Left lobe of liver (tissue), 2 donors: ENCODE measurements around the gene CDC42EP3. TPM values are rescaled to one million over a fixed set of nuclear protein-coding genes. Genes with fewer than 3 reads are reported as not detected.

Experiments used
- ATAC-seq: fragments of 200-7000 bp; cut with Tn5 transposase; one replicate; pipeline ENCODE4 v1.9.1; 2020; ENCODE audit warnings: mild to moderate bottlenecking, moderate library complexity
- DNase-seq: peaks from one replicate; pipeline ENCODE4 v3.0.0-alpha.2; 2020; ENCODE audit warnings: low spot score
- total RNA-seq: library from RNA; stranded (reverse); gene quantifications from one replicate; pipeline ENCODE4 v1.2.1, GENCODE V29; 2021
- donor health status: DM: no; HTN: no; CAD: no; lungs with moderate emphysema.
- donor health status: DM: no; HTN: yes; CAD: no.

CDC42EP3 gene, protein sequence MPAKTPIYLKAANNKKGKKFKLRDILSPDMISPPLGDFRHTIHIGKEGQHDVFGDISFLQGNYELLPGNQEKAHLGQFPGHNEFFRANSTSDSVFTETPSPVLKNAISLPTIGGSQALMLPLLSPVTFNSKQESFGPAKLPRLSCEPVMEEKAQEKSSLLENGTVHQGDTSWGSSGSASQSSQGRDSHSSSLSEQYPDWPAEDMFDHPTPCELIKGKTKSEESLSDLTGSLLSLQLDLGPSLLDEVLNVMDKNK
- 3.4 TPM for total RNA-seq

- ATAC-seq (peak; percentile 88), DNase-seq (peak; percentile 81)
Observed at GRCh38 chr2:37671009-37671815, at the start of gene CDC42EP3. CDC42EP3 (minus strand) TSS chr2:37671642; CDS start chr2:37646587, 25,055 bp downstream.

DNA sequence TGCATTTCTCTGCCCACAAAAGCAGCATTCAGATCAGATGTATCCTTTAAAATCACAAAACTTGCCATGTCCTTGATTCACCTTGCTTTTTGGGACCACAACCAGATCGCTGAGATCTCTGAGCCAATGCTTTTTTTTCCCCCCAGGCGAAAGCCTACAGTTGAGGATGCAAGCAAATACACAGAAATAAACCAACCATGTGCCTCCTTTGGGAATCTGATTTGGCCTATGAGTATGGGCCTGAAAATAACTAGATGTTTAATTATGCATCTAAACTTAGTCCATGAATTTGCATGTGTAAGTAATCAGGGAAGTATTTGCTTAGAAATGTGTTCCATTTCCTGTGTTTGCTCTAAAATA is 49.7 kb upstream of the CDC42EP3 start:
- no peak for DNase-seq
- ATAC-seq, result no peak

- no peak for ATAC-seq
- no peak for DNase-seq
Observed at GRCh38 chr2:37720533-37721200, 49.2 kb upstream of the CDC42EP3 start.

DNA sequence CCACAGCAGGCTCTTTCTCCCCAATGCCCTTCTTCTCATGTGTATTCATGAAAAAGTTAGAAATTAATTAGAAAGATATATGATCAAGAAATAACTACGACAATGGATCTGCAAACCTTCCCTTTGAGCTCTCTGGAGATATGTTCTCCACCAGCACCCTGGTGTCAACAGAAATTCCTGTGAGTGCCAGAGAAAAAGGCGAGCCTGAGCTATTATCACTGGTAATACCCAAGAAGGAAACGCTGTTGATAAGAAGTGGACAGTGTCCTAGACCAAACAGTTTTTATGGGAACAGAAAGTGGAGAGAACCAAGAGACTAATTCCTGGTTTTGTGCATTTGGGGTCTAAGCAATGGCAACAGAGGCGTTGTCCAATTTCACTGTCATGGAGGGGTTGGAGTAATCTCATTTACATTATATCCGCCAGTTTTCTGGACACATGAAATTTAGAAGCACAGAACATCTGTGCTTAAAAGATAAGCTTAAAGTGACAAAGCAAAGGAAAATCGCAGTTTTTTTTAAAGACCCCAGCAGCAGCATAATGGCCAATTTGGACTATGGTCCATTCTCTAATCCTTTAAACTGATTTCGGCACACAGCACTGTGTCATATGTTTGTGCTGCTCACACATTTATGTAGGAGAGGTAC is 47.2 kb upstream of the CDC42EP3 start:
- no peak for DNase-seq
- no peak for ATAC-seq

DNA sequence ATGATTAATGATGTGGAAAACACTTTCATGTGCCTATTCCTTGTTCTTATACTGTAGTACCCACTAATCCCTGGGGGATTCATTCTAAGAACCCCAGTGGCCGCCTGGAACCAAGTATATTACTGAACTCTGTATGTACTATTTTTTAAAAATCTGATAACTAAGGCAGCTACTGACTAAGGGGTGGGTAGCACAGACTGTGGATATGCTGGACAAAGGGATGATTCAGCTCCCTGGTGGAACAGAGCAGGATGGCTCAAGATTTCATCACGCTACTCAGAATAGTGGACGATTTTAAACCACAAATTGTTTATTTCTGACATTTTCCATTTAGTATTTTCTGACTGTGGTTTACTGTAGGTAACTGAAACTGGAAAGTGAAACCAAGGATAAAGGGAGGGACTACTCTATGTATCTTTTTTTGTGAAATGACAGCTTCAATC is 41.8 kb upstream of the CDC42EP3 start:
- no peak for ATAC-seq

DNA sequence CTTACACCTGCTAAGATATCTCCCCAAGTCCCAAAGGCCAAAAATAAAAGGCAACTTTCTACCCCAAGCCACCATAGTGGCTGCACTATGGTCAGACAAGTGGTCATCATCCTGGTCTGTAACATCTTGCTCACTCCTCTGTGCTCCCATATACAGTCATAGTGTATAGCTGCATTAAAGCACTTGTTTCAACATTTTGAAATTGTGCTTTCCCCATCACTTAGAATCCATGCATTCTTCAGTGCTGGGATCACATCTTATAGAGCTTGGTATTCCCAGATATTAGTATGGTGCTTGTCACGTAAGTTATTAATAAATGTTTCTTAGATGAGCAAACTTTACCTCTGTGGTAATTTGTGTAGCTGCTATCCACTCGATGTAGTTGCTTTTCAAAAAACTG is 40.4 kb upstream of the CDC42EP3 start:
- no peak for ATAC-seq
- DNase-seq, result no peak

More for the DNA sequence above, 41.8 kb upstream of the CDC42EP3 start:
- no peak for DNase-seq

DNA sequence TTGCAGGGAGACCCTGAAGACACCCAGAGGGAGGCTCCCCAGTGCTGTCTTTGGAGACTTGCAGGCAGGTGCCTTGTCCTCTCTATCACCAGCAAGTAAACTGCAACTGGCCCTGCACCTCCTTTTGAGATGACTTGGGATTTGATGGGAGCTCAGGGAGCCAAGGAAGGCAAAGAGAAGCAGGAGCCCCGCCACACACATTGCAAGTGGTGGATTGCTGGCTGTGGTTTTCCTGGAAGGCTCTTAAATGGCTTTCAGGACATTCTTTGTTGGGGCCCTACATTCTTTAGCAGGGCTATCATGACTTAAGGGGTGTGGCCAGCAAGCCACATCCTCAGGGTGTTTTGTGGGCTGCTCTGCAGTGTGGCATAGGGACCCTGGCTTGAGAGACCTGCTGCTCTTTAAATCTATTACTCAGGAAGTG is 39.9 kb upstream of the CDC42EP3 start:
- DNase-seq, result no peak
- ATAC-seq, result no peak

DNA sequence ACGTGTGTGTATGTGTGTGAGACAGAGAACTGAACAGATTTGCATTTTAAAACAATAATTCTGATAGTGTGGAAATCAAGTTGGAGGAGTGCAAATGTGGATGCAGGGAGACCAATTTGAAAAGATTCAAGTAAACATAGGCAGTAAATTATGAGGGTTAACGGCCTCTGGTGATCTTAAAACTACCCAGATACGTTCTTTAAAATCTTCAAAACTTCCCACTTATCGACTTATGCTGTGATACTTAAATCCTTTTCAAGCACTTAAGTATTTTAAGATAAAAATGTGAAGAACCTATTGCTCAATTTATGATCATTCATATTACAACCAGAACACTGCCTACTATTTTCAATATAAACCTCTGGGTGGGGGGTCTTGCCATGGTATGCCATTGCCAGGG is 37.7 kb upstream of the CDC42EP3 start:
- ATAC-seq, result no peak

DNA sequence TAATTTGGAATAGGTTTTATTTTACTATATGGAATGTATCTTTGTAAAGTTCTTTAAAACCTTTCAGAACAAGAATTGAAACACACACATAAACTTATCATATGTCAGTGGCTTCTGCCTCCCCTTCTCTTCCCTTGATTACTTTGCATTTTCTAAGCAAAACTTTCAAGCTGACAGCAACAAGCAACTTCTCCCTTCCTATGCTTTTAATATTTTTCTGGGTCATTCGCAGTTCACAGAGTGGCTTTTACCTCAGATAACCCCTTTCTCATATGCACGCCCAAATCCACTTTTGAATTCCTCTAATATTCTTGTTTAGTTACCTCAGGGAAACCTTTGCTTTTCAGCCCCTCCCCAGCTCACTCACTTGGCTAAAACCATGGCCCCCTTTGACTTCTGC is 36.7 kb upstream of the CDC42EP3 start:
- ATAC-seq (no peak), DNase-seq (no peak)

More for the DNA sequence above, 37.7 kb upstream of the CDC42EP3 start:
- DNase-seq, result no peak

GRCh38 chr2:37707393-37707792 is 36.0 kb upstream of the CDC42EP3 start:
- ATAC-seq, result no peak
- DNase-seq, result no peak

DNA sequence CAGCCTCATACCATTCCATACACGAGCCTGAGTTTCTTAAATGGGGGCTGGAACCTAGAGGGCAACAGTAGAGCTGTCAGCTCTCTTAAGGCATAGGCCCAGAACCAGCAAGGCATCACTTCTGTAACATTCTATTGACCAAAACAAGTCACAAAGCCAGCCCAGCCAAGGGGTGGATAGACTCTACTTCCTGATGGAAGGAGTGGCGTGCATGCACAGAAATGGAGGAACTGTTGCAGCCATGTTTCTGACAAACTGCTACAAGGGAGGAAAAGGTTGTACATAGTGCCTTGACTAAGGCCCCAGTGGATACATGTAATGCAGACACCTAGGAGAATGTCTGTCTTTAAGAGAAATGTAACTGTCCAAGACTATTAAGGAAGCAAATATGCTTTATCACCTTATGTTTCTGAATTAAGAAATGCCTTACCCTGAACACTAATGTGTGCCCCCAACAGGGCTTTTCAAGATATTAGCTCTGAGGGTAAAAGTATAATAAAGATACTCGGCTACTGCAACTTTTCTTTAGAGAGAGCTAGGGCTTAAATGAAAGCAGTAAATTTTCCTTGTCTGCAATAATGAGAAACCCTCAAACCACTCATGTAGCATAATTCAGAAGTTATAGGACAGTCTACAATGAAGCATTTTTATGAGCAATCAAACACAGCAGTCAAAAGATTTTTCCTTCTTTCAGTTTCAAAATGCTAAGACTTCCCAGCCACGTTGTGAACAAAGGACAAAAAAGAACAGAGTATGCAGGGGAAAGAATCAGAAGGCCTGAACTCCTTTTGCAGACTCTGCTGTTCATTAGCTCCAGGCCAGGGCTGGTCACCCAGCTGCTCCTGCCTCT is 35.1 kb upstream of the CDC42EP3 start:
- no peak for ATAC-seq
- DNase-seq, result no peak

- DNase-seq, result no peak
- no peak for ATAC-seq
Observed at GRCh38 chr2:37705191-37705590, 33.7 kb upstream of the CDC42EP3 start.

DNA sequence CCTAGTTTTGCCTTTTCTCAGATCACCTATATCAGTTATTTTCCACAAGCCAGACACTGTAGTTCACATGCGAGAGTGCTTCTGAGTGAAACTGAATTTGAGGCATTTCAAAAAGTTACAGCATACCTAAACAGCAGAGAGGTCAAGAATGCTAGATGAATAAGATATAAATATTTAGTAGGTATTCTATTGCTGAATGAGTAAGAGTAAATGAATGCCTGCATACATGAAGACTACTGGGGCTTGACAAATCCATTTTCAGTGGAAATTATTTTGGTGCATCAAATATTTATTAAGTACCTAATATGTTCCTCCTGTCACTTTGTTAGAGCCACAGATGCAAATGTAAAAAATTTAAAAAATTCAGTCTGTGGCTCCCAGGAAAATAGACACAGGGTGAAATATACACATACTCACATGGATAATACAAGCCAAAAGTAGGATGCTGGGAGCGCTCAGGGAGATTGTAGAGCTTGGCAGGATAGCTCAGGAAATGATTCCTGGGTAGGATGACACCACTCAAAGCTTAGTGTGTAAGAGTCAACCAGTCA is 27.6 kb upstream of the CDC42EP3 start:
- ATAC-seq (no peak), DNase-seq (no peak)

DNA sequence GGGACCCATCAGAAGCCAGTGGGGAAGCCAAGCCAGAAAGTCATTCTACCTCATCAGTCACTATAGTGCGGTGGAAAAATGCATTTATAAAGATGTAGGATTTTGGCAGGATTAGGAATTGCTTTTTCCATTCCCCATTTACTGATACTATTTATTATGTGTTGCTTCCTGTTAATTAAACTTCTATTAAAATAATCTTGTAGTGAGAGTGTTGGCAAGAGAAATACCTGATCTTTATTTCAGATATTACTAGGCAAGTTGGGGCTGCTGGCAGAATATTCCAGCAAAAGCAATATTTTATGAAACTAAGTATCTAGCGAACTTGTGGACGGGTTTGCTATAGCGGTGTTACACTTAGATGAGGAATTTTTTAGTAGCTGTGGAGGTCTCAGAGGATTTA is 23.9 kb upstream of the CDC42EP3 start:
- no peak for DNase-seq
- no peak for ATAC-seq

- no peak for ATAC-seq
- no peak for DNase-seq
Observed at GRCh38 chr2:37692711-37693110, 21.3 kb upstream of the CDC42EP3 start.

DNA sequence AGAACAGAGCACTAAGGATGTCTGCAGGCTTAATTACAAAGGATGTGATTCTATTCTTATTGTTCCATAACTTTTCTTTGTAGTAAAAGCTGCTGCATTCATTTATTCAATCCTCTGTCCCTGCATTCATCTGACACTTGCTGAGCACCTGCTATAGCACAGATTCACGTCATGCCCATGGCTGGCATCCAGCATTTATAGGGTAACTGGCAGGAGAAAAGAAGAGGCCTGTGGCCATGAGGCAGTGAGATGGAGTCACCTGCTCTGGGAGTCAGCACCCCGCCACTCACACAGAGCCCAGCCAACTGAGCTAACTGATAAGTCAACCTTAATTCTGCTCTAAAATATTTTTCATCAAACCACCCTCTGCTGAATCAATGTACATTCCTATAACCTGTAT is 18.3 kb upstream of the CDC42EP3 start:
- DNase-seq, result no peak
- ATAC-seq, result no peak

DNA sequence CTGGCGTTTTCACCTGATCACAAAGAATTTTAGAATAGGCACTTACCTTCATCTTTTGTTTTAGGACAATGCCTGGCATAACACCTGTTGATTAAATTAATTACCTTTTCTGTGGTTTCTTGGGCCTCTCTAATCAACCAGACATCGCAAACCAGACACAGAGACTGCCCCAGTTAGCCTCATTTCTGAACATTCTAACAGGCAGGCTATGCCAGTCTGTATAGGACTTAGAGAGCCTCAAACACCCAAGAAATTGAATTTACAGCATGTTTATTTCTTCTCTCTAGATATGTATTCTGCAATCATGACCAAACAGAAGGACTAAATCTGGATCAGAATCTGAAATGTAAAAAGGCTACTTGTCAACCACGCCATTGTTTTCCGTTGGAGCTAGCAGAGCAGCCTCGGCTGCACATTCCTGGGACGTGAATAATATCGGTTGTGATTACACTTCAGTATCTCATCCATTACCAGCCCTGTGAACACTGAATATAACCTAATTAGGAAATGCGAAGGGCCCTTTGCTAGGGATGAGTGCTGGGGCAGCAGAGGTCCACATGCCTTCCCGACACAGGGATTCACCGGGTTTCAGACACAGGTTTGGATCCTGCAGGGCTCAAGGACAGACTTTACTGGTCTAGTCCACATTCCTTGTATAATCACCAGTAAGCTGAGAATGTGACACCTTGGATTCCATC is 17.5 kb upstream of the CDC42EP3 start:
- DNase-seq, result no peak
- no peak for ATAC-seq

DNA sequence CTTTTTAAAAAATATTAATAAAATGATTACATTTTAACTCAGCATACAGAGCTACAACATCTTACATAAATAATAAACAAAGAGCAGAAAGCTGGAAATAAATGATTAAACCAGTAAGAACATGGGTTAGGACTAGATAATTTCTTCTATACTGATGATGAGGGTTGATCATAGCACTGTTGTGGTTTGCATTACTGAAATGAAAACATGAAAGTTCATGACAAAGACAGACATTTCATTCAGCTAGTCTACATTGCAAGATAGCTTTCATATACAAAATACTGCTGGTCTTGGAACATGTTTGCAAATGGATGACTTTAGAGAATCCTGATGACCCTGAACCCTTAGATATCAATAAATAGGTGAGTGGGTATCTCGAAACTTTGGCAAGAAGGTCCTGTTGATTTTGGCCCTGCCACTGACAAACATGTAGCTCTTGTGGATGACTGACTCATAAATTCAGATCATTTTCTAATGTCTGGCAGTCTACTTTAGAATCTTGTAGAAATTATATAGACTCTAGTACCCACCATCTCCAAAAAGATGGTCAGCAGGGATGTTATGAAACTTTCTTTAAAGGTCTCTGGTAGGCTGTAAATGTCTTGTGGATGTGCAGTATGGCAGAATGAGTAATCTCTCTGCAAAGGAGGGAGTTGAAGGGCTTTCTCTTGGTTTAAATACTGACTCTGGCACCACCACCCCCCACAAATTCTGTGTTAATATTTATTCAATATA is 15.5 kb upstream of the CDC42EP3 start:
- DNase-seq (no peak), ATAC-seq (peak; percentile 53)

DNA sequence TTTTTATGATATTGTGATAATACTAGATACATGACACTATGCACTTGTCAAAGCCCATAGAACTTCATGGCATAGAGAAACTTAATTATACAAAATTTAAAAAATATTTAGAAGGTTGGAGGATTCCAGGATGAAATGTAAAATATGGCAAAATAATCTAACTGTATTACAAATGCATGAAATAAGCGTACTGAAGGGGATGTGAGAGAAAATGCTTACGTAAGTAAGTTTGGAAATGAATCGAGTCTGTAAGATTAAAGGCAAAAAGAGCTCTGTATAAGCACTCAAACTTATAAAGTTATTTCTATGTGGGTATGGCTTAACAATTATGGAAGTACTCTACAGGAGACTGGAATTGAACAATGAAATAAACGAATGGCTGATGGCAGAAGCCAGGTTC is 13.4 kb upstream of the CDC42EP3 start:
- DNase-seq, result no peak
- no peak for ATAC-seq
